HCT116 (cell line): ENCODE measurements around the gene DLX4. TPM values are rescaled to one million over a fixed set of nuclear protein-coding genes. Genes with fewer than 3 reads are reported as not detected.

Experiments used
- ATAC-seq: fragments of 200-7000 bp; cut with Tn5 transposase; 2 replicates; pipeline ENCODE4 v1.9.1; 2020; ENCODE audit warnings: mild to moderate bottlenecking, moderate library complexity
- BruUV-seq: library from RNA; stranded (reverse); fragments of 400-500 nt; replicated peaks from 2 replicates; lab custom pipeline; 2021; lab: Mats Ljungman, UMichigan
- CTCF ChIA-PET: fragments of 300-600 bp; sonication (Branson Sonifier 250); formaldehyde crosslinking; loops from one replicate; lab custom pipeline; 2021; ENCODE audit warnings: antibody characterized with exemption; lab: Charles Lee
- POLR2A ChIA-PET: fragments of 300-600, 350-600 bp; sonication (Branson Sonifier 250); formaldehyde crosslinking; loops from one replicate; lab custom pipeline; 2021; ENCODE audit warnings: antibody characterized with exemption; lab: Charles Lee
- RAD21 ChIA-PET, 2 experiments: fragments of 300-600 bp; sonication (Branson Sonifier 250); formaldehyde crosslinking; loops; one replicate each; lab custom pipeline; 2023; ENCODE audit warnings: low total read pairs in 2 of 2; ENCODE audit not compliant: uncharacterized antibody in 2 of 2, unreplicated experiment in 2 of 2, low non-redundant PET in 1 of 2; lab: Charles Lee
- DNase-seq: peaks from one replicate; pipeline ENCODE4 v3.0.0-alpha.2; 2010; ENCODE audit warnings: low read depth, low spot score
- H2AFZ ChIP-seq: fragments of 200-600 bp; shearing (Covaris generic), sonication (generic); 2 replicates; pipeline ENCODE4 v1.6.1; 2017; ENCODE audit warnings: low read depth, mixed run types, mixed read lengths, antibody characterized with exemption, low read length; ENCODE audit not compliant: poor library complexity, severe bottlenecking
- H3K27ac ChIP-seq: 2 replicates; pipeline ENCODE4 v1.5.1; 2012; ENCODE audit warnings: low read depth, low read length
- H3K27me3 ChIP-seq: fragments of 200-600 bp; sonication (generic); 2 replicates; pipeline ENCODE4 v1.6.1; 2016; ENCODE audit warnings: mixed run types, low read length, mixed read lengths; ENCODE audit not compliant: insufficient read depth
- H3K36me3 ChIP-seq, 2 experiments: fragments of 200-500 bp in 1 of 2; fragments of 200-600 bp in 1 of 2; sonication (Bioruptor generic) in 1 of 2; sonication (generic) in 1 of 2; 2 replicates each; pipeline versions ENCODE4 v1.5.1 to v1.6.1; 2014 to 2016; ENCODE audit warnings: low read length in 2 of 2, inconsistent platforms in 1 of 2, mixed read lengths in 1 of 2, mixed run types in 1 of 2; ENCODE audit not compliant: insufficient read depth in 2 of 2, control insufficient read depth in 1 of 2
- H3K4me1 ChIP-seq, 2 experiments: fragments of 200-600 bp in 1 of 2; sonication (generic) in 1 of 2; 2 replicates each; pipeline versions ENCODE4 v1.5.1 to v1.6.1; 2012 to 2017; ENCODE audit warnings: low read length in 2 of 2, inconsistent platforms in 1 of 2, mild to moderate bottlenecking in 1 of 2, mixed read lengths in 1 of 2, mixed run types in 1 of 2, moderate library complexity in 1 of 2; ENCODE audit not compliant: insufficient read depth in 2 of 2, control insufficient read depth in 1 of 2
- H3K4me2 ChIP-seq: fragments of 200-600 bp; sonication (generic); 2 replicates; pipeline ENCODE4 v1.6.1; 2017; ENCODE audit warnings: mixed run types, low read length, mixed read lengths
- H3K4me3 ChIP-seq, 2 experiments: fragments of 200-600 bp in 1 of 2; sonication (generic) in 1 of 2; replicated peaks in 1 of 2; 2 replicates each; pipeline ENCODE4 v1.5.1; 2011 to 2016; ENCODE audit warnings: low read length in 2 of 2, control low read depth in 1 of 2, low read depth in 1 of 2, mild to moderate bottlenecking in 1 of 2, mixed read lengths in 1 of 2, mixed run types in 1 of 2
- H3K79me2 ChIP-seq: fragments of 200-600 bp; sonication (generic); 2 replicates; pipeline ENCODE4 v1.6.1; 2017; ENCODE audit warnings: mild to moderate bottlenecking, mixed run types, low read length, moderate library complexity, mixed read lengths; ENCODE audit not compliant: insufficient read depth
- H3K9ac ChIP-seq: fragments of 200-600 bp; sonication (generic); 2 replicates; pipeline ENCODE4 v1.6.1; 2016; ENCODE audit warnings: low read length, mixed read lengths
- H3K9me2 ChIP-seq: fragments of 200-600 bp; sonication (generic), shearing (Covaris generic); 2 replicates; pipeline ENCODE4 v1.6.1; 2017; ENCODE audit warnings: mixed run types, mild to moderate bottlenecking, moderate library complexity; ENCODE audit not compliant: insufficient read depth
- H3K9me3 ChIP-seq, 2 experiments: fragments of 200-500 bp in 1 of 2; fragments of 200-600 bp in 1 of 2; sonication (Bioruptor generic) in 1 of 2; sonication (generic) in 1 of 2; 2 replicates each; pipeline ENCODE4 v1.6.1; 2014 to 2017; ENCODE audit warnings: low read length in 2 of 2, mixed read lengths in 2 of 2, inconsistent platforms in 1 of 2, low read depth in 1 of 2, mild to moderate bottlenecking in 1 of 2, mixed run types in 1 of 2, moderate library complexity in 1 of 2; ENCODE audit not compliant: control insufficient read depth in 1 of 2, insufficient read depth in 1 of 2
- H4K20me1 ChIP-seq: fragments of 200-600 bp; sonication (generic), shearing (Covaris generic); 2 replicates; pipeline ENCODE4 v1.6.1; 2017; ENCODE audit warnings: mixed run types, mild to moderate bottlenecking, moderate library complexity; ENCODE audit not compliant: insufficient read depth
- CBX3 ChIP-seq: IDR thresholded peaks from 2 replicates; pipeline ENCODE4 v1.6.1; 2012; ENCODE audit warnings: low read depth
- CEBPB ChIP-seq: IDR thresholded peaks from 2 replicates; pipeline ENCODE4 v1.6.1; 2012; ENCODE audit warnings: low read depth
- EGR1 ChIP-seq: IDR thresholded peaks from 2 replicates; pipeline ENCODE4 v1.6.1; 2012; ENCODE audit warnings: low read depth
- ELF1 ChIP-seq: IDR thresholded peaks from 2 replicates; pipeline ENCODE4 v1.6.1; 2012; ENCODE audit warnings: low read depth, borderline replicate concordance
- EZH2 ChIP-seq: fragments of 200-600 bp; sonication (generic); IDR thresholded peaks from 2 replicates; pipeline ENCODE4 v1.6.1; 2017; ENCODE audit warnings: antibody characterized with exemption, mixed run types
- EZH2phosphoT487 ChIP-seq: fragments of 200-600 bp; IDR thresholded peaks from 2 replicates; pipeline ENCODE4 v1.6.1; 2018; ENCODE audit warnings: antibody characterized with exemption, borderline replicate concordance
- FOSL1 ChIP-seq: IDR thresholded peaks from 2 replicates; pipeline ENCODE4 v1.6.1; 2012; ENCODE audit warnings: low read depth
- POLR2A ChIP-seq: IDR thresholded peaks from 2 replicates; pipeline ENCODE4 v1.7.0; 2011; ENCODE audit warnings: borderline replicate concordance; ENCODE audit not compliant: insufficient read depth, insufficient read length; ENCODE audit errors: extremely low read depth
- RAD21 ChIP-seq: IDR thresholded peaks from 2 replicates; pipeline ENCODE4 v1.6.1; 2012; ENCODE audit warnings: low read depth, mild to moderate bottlenecking
- SIN3A ChIP-seq: IDR thresholded peaks from 2 replicates; pipeline ENCODE4 v1.6.1; 2012; ENCODE audit warnings: low read depth
- SP1 ChIP-seq: IDR thresholded peaks from 2 replicates; pipeline ENCODE4 v1.6.1; 2012; ENCODE audit warnings: low read depth
- SRF ChIP-seq: IDR thresholded peaks from 2 replicates; pipeline ENCODE4 v1.6.1; 2012; ENCODE audit warnings: low read depth
- TCF7L2 ChIP-seq: IDR thresholded peaks from 2 replicates; pipeline ENCODE4 v1.7.0; 2011; ENCODE audit warnings: borderline replicate concordance, inconsistent platforms; ENCODE audit not compliant: insufficient read depth, insufficient read length; ENCODE audit errors: extremely low read depth
- YY1 ChIP-seq: IDR thresholded peaks from 2 replicates; pipeline ENCODE4 v1.6.1; 2011; ENCODE audit warnings: low read length, low read depth, moderate library complexity, mild to moderate bottlenecking; ENCODE audit not compliant: insufficient replicate concordance; ENCODE audit errors: extremely low read depth
- ZNF274 ChIP-seq: fragments of 200-500 bp; sonication (Bioruptor generic); IDR thresholded peaks from 2 replicates; pipeline ENCODE4 v1.6.1; 2014; ENCODE audit warnings: mild to moderate bottlenecking, low read depth, low read length, inconsistent platforms
- intact Hi-C: fragments of 100-400 bp; cut with micrococcal nuclease; formaldehyde crosslinking; loops from 2 replicates; pipeline ENCODE4 v1.10.0; 2022
- total RNA-seq: library from RNA; stranded (reverse); gene quantifications from one replicate; pipeline ENCODE4 v1.2.1, GENCODE V29; 2021; ENCODE audit not compliant: unreplicated experiment
- TF ChIP-seq, protein P1 (sequence below): IDR thresholded peaks from 2 replicates; pipeline ENCODE4 v1.6.1; 2011; ENCODE audit warnings: mild to moderate bottlenecking, low read length, moderate library complexity; ENCODE audit not compliant: insufficient replicate concordance; ENCODE audit errors: extremely low read depth
- TF ChIP-seq, protein P2 (sequence below): IDR thresholded peaks from 2 replicates; pipeline ENCODE4 v1.6.1; 2012
- TF ChIP-seq, protein P3 (sequence below): IDR thresholded peaks from 2 replicates; pipeline ENCODE4 v1.6.1; 2012; ENCODE audit warnings: low read depth
- TF ChIP-seq, protein P4 (sequence below), 3 experiments: fragments of 200-600 bp in 1 of 3; sonication (generic) in 1 of 3; IDR thresholded peaks in 2 of 3; conservative IDR thresholded peaks in 1 of 3; 2 replicates each; pipeline ENCODE4 v1.5.1; 2012 to 2017; ENCODE audit warnings: low read depth in 2 of 3, low read length in 2 of 3, antibody characterized with exemption in 1 of 3, borderline replicate concordance in 1 of 3, control low read depth in 1 of 3, mild to moderate bottlenecking in 1 of 3, mixed read lengths in 1 of 3, mixed run types in 1 of 3, moderate library complexity in 1 of 3; ENCODE audit not compliant: insufficient read depth in 1 of 3

The DLX4 gene
- total RNA-seq, 1 experiment from 2014 or later = 14.0 TPM

DNA sequence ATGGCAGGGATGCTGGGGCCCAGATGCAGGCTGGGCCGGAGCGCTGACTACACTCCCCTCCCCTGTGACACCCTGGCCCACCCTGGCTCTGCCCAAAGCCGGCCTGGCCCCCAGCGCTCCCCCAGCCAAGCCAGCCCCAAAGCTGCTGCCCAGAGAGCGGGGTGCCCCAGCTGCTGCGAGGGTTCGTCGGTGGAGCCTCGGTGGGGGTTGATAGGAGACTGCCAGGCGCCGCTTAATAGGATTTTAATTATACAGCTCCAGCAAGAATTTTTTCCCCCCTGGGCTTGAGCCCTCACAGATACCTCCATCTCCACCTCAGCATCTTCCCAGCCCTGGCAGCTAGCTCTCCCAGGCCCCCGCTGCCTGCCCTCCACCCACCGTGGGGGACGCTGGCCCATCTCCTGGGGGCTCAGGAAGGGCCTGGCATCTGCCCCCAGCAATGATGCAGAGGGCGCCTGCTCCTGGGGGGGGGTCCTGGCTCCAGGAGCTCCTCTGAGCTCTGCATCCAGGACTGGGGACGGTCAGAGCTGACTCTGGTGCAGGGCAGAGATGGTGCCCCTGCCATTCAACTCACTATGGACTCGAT lies 36.8 kb upstream of the DLX4 start:
- H3K9me3 ChIP-seq = no peaks in the 10 kb centered on the region
- no peak overlapping the region for H3K4me3 ChIP-seq
- H3K27me3 ChIP-seq = no peaks in the 10 kb centered on the region
- ATAC-seq (no peak), DNase-seq (no peak)
- no peak overlapping the region for H2AFZ ChIP-seq
- CTCF ChIA-PET = interaction anchor here (1.6 kb wide), 1 partner anchor 362 kb away, joined by 3 read pairs; no protein-coding TSS in a partner anchor
- H3K36me3 ChIP-seq = no peaks in the 10 kb centered on the region
- peaks cover 11 to 29% of the 10 kb centered on the region in 2 experiments for H3K4me1 ChIP-seq
- no peaks in the 10 kb centered on the region for H3K9me2 ChIP-seq
- no peaks in the 10 kb centered on the region for H4K20me1 ChIP-seq
- TF ChIP-seq YY1 = no peak
- TF ChIP-seq EZH2phosphoT487 = no peak
- TF ChIP-seq SIN3A = no peak
- TF ChIP-seq SRF = no peak
- TF ChIP-seq, protein P1, sequence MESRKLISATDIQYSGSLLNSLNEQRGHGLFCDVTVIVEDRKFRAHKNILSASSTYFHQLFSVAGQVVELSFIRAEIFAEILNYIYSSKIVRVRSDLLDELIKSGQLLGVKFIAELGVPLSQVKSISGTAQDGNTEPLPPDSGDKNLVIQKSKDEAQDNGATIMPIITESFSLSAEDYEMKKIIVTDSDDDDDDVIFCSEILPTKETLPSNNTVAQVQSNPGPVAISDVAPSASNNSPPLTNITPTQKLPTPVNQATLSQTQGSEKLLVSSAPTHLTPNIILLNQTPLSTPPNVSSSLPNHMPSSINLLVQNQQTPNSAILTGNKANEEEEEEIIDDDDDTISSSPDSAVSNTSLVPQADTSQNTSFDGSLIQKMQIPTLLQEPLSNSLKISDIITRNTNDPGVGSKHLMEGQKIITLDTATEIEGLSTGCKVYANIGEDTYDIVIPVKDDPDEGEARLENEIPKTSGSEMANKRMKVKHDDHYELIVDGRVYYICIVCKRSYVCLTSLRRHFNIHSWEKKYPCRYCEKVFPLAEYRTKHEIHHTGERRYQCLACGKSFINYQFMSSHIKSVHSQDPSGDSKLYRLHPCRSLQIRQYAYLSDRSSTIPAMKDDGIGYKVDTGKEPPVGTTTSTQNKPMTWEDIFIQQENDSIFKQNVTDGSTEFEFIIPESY = no peak
- TF ChIP-seq POLR2A = no peak
- no peak for TF ChIP-seq EZH2
- no peak for TF ChIP-seq TCF7L2
- no peak for TF ChIP-seq ZNF274
- no peak for TF ChIP-seq CEBPB
- TF ChIP-seq, protein P2, sequence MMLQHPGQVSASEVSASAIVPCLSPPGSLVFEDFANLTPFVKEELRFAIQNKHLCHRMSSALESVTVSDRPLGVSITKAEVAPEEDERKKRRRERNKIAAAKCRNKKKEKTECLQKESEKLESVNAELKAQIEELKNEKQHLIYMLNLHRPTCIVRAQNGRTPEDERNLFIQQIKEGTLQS = no peak
- TF ChIP-seq, protein P3, sequence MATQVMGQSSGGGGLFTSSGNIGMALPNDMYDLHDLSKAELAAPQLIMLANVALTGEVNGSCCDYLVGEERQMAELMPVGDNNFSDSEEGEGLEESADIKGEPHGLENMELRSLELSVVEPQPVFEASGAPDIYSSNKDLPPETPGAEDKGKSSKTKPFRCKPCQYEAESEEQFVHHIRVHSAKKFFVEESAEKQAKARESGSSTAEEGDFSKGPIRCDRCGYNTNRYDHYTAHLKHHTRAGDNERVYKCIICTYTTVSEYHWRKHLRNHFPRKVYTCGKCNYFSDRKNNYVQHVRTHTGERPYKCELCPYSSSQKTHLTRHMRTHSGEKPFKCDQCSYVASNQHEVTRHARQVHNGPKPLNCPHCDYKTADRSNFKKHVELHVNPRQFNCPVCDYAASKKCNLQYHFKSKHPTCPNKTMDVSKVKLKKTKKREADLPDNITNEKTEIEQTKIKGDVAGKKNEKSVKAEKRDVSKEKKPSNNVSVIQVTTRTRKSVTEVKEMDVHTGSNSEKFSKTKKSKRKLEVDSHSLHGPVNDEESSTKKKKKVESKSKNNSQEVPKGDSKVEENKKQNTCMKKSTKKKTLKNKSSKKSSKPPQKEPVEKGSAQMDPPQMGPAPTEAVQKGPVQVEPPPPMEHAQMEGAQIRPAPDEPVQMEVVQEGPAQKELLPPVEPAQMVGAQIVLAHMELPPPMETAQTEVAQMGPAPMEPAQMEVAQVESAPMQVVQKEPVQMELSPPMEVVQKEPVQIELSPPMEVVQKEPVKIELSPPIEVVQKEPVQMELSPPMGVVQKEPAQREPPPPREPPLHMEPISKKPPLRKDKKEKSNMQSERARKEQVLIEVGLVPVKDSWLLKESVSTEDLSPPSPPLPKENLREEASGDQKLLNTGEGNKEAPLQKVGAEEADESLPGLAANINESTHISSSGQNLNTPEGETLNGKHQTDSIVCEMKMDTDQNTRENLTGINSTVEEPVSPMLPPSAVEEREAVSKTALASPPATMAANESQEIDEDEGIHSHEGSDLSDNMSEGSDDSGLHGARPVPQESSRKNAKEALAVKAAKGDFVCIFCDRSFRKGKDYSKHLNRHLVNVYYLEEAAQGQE = no peak
- no peak for TF ChIP-seq FOSL1
- no peak for TF ChIP-seq CBX3
- no peak for TF ChIP-seq SP1
- no peak for TF ChIP-seq ELF1
- TF ChIP-seq EGR1 = no peak
- TF ChIP-seq, protein P4, sequence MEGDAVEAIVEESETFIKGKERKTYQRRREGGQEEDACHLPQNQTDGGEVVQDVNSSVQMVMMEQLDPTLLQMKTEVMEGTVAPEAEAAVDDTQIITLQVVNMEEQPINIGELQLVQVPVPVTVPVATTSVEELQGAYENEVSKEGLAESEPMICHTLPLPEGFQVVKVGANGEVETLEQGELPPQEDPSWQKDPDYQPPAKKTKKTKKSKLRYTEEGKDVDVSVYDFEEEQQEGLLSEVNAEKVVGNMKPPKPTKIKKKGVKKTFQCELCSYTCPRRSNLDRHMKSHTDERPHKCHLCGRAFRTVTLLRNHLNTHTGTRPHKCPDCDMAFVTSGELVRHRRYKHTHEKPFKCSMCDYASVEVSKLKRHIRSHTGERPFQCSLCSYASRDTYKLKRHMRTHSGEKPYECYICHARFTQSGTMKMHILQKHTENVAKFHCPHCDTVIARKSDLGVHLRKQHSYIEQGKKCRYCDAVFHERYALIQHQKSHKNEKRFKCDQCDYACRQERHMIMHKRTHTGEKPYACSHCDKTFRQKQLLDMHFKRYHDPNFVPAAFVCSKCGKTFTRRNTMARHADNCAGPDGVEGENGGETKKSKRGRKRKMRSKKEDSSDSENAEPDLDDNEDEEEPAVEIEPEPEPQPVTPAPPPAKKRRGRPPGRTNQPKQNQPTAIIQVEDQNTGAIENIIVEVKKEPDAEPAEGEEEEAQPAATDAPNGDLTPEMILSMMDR (IDR thresholded peaks at IDR 0.05 in 2 of 3, conservative IDR thresholded peaks at IDR 0.05 in 1 of 3; ENCODE audit: borderline replicate concordance in 1 of 3, insufficient read depth in 1 of 3, low read depth in 2 of 3, low read length in 2 of 3) = no peak
- no peak for TF ChIP-seq RAD21
- POLR2A ChIA-PET = no interaction called here
- no peak overlapping the region for H3K27ac ChIP-seq
- no peaks in the 10 kb centered on the region for H3K79me2 ChIP-seq
- H3K9ac ChIP-seq = no peak overlapping the region
- RAD21 ChIA-PET = no interaction called here
- BruUV-seq = no TSS peak
- intact Hi-C loops = no loop called here
- no peak overlapping the region for H3K4me2 ChIP-seq
